ENCODE data around the gene CLCNKA. TPM values are rescaled to one million over a fixed set of nuclear protein-coding genes. Genes with fewer than 3 reads are reported as not detected.
A peak's percentile ranks its signal among the peaks of the same experiment; 100 is the strongest.
"Not testable (repeated sequence)": the region's sequence is repeated elsewhere in the genome, so short reads cannot be mapped to it uniquely, and the experiment has no call there.

CLCNKA gene
- total RNA-seq, 1 experiment from 2014 or later, result not detected

DNA sequence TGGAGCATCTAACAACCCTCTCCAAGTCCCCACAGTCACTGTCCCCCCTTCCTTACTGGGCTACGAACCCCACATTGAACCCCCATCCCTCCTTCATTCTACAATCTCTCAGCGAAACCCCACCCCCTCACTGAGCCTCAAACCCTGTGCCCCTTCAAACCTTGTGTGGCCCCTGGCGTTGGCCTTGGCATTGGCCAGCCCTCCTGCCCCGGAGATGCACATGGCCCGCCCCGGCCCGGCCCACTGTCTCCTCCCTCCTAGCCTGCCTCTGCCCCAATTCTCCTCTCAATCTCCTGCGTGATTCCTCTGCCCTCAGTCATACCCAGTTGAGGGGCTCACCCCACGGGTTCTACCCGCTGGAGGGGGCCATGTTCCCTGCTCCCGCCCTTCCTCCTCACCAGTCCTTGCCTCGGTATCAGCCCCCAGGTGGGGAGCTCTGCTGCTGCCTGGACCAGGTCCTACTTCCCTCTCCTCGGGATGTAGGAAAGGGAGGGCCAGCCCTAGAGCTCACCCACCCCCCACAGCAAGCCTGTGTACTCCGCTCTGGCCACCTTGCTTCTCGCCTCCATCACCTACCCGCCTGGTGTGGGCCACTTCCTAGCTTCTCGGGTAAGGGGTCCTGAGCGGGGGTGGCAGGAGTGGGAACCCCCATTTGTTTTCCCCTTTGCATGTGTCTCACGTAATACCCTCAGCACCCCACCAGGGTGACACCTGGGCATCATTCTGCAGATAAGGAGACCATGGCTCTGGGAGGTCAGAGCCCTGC is 6.6 kb downstream of the CLCNKA start:
- no peak for DNase-seq (ENCODE audit: low read depth, low spot score)
- in situ Hi-C loops (cut with HindIII; ENCODE audit: low pct_unique_long_range_greater_than_20kb, low sequenced_read_pairs), result no loop called here

DNA sequence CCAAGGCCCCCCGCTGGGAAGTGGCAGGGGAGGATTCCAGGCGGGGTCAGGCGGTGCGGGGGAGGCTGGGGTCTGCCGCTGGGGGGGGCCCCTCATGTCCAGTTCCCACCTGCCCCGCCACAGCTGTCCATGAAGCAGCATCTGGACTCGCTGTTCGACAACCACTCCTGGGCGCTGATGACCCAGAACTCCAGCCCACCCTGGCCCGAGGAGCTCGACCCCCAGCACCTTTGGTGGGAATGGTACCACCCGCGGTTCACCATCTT is 7.1 kb downstream of the CLCNKA start:
- in situ Hi-C loops (cut with HindIII; ENCODE audit: low pct_unique_long_range_greater_than_20kb, low sequenced_read_pairs); DNase-seq (ENCODE audit: low read depth, low spot score): not testable (repeated sequence)

DNA sequence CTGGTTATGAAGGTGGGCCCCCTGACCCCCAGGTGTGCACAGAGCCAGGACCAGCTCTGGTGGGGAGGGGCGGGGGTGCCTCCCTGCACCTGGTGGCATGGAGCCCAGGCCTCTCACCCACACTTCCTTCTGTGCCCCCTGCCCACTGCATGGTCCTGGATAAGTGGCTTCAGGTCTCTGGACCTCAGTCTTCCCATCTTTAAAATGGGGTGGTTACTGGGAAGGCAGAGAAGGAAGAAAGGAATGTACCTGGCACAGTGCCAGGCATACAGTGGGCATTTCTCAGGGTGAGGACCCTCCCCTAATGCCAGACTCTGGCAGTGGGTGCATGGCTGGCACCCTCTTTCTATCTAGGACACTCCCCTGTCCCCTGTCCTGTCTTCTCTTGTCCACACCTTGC is 7.5 kb downstream of the CLCNKA start:
- DNase-seq (ENCODE audit: low read depth, low spot score), result no peak
- in situ Hi-C loops (cut with HindIII; ENCODE audit: low pct_unique_long_range_greater_than_20kb, low sequenced_read_pairs), result no loop called here

DNA sequence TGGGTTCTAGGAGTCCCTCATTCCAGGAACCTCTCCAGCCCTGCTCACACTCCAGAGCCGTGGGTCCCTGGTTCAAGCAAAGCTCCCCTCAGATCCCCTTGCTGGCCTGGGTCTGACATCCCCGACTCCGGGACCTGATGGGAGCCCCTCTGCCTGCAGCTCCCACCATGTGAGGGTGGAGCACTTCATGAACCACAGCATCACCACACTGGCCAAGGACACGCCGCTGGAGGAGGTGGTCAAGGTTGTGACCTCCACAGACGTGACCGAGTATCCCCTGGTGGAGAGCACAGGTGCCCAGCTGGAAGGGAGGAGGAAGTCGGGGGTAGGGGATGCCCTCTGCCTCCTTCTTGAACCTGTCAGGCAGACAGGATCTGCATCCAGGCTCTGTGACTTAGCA is 9.7 kb downstream of the CLCNKA start:
- in situ Hi-C loops (cut with HindIII; ENCODE audit: low pct_unique_long_range_greater_than_20kb, low sequenced_read_pairs), result no loop called here
- no peak for DNase-seq (ENCODE audit: low read depth, low spot score)

DNA sequence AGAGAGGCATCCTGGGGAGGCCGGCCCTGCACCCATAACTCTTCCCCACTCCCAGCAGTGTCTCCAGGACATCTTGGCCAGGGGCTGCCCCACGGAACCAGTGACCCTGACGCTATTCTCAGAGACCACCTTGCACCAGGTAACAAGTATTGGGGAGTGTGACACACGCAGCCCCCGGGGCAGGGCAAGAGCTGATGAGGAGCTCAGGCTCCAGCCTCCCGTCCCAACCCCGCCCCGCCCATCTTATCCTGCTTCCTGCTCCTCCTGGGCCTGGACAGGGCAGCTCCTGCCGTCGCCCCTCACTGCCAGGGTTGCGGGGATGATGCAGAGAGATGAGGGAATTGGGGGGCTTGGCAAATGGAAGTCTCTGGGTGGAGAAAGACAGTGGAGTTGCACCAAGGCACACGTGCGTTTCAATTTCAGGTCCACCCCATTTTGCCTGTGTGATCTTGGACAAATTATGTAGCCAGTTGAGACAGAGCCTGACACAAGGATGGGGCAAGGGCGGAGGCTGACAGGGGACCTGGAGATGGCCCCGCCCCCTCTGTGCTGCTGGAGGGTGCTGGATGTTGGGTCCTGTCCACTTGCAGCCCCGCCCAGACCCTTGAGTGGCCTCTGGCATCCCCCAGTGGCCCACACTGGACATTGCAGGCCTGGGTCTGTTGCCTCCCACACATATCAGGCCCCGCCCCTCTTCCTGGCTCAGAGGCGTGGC is 10.7 kb downstream of the CLCNKA start:
- in situ Hi-C loops (cut with HindIII; ENCODE audit: low pct_unique_long_range_greater_than_20kb, low sequenced_read_pairs), result no loop called here
- DNase-seq (ENCODE audit: low read depth, low spot score), result peak; percentile 91

DNA sequence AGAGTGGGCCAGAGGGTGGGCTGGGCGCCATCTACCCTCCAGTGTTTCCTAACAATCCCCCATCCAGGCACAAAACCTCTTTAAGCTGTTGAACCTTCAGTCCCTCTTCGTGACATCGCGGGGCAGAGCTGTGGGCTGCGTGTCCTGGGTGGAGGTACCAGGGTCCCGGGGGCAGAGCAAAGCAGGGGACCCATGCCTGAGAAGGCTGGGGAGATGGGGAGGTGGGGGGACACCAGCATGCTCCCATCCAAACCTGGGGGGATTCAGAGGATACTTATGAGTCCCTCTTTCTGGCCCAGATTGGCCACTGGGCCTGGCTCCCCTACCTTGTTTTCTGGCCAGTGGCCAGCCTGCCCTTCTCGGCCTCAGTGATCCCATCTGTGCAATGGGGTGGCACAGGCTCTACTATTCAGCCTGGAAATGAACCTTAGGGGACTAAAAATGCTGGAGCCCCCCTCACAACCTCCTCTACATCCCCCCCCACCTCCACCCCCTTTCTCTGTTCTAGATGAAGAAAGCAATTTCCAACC is 11.3 kb downstream of the CLCNKA start:
- in situ Hi-C loops (cut with HindIII; ENCODE audit: low pct_unique_long_range_greater_than_20kb, low sequenced_read_pairs); DNase-seq (ENCODE audit: low read depth, low spot score): not testable (repeated sequence)

DNA sequence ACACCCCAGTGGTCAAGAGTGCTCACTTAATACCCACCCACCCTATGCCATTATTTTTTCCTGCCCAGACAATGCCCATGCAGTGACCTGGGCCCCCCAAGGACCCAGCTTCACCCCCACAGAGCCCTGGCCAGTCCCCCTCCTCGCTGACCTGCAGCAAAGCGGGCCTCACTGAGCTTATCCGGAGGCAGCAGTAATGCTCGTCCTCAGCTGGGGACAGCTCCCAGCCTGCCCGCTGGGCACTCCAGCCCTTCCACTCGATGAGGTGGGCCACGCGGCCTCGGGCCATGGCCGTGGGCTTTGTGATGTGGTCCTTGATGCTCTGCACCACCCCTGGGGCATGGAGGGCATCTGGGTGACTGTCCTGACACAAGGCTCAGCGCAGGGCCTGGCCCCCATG is 14.6 kb downstream of the CLCNKA start:
- in situ Hi-C loops (cut with HindIII; ENCODE audit: low pct_unique_long_range_greater_than_20kb, low sequenced_read_pairs), result not testable (repeated sequence)

DNA sequence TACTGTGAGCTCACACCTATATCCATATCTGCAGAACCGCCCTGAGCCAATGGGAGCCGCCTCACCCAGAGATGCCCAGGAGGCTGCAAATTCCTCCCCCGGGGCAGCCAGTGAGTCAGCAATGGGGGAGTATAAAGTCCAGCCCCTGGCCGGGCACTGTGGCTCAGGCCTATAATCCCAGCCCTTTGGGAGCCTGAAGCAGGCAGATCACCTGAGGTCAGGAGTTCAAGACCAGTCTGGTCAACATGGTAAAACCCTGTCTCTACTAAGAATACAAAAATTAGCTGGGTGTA is 16.7 kb downstream of the CLCNKA start:
- no peak for DNase-seq (ENCODE audit: low read depth, low spot score)
- in situ Hi-C loops (cut with HindIII; ENCODE audit: low pct_unique_long_range_greater_than_20kb, low sequenced_read_pairs), result no loop called here

More for the DNA sequence above, 14.6 kb downstream of the CLCNKA start:
- DNase-seq (ENCODE audit: low read depth, low spot score), result not testable (repeated sequence)

DNA sequence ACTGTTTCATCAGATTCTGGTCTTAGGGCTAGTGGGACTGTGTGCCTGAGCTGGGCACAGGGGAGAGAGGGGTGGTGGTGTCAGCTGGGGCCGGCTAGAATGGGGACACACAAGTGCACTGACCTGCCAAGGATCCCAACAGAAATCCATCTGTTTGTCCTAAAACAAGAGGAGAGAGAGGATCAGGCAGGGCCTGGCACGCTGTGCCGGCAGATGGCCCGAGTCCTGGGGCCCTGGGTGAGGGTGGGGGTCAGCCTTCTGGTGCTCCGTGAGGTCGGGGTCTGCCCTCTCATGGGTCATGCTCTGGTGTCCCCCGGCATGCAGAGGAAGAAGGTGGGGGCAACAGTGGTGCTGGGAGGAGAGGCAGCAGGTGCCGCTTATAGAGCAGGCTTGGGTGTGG is 18.0 kb downstream of the CLCNKA start:
- in situ Hi-C loops (cut with HindIII; ENCODE audit: low pct_unique_long_range_greater_than_20kb, low sequenced_read_pairs); DNase-seq (ENCODE audit: low read depth, low spot score): not testable (repeated sequence)

DNA sequence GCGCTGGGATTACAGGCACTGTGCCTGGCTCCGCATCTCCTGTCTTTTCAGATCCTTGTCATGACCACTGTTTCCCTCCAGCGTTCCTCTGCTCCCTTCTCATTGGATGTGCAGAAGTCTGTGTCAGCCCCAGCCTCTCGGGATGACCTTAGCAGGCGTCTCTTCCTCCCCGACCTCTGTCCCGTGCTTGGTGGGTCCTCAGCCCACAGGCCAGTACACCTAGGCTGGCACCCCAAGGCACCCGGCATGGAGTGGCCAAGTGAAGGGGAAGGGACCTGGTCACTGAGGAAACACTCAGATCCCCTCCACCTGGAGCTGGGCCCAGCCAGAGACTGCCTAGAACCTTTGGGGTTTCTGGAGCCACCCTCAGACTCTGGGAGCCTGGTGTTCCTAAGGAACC is 19.4 kb downstream of the CLCNKA start:
- in situ Hi-C loops (cut with HindIII; ENCODE audit: low pct_unique_long_range_greater_than_20kb, low sequenced_read_pairs), result no loop called here
- DNase-seq (ENCODE audit: low read depth, low spot score), result no peak

DNA sequence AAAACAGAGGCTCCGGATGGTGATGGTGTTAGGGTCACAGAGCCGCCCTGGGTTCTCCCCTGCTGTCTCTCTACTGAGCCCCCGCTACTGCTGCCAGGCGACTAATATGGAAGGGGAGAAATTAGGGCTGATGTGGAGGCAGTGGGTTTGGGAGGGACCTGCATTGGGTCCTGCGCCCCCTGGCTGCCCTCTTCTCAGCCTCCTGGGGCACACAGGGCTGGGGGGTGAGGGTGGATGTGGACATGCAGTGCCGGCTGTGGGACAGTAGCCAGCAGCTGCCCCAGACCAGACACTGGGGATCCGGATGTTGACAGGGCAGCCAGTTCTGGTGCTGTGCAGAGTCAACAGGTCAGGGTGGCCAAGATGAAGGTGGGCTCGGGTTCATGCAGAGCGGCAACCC is 20.3 kb downstream of the CLCNKA start:
- DNase-seq (ENCODE audit: low read depth, low spot score), result no peak
- in situ Hi-C loops (cut with HindIII; ENCODE audit: low pct_unique_long_range_greater_than_20kb, low sequenced_read_pairs), result no loop called here

DNA sequence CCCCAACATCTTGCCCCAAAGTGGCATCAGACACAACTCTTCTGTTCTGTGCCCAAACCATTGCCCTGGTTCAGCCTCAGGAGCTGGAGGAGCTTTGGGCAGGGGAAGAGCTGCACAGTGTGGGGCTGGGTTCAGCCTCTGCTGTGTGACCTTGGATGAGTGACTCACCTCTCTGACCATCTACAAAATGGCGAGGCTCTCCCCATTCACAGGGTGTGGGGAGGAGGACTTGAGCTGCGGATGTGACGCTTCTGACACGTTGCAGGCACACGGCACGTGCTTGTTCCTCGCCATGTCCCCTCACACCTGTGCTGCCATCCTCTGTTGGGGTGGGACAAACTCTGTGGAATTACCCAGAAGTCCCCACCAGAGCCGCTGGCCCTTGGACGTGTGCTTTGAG is 20.8 kb downstream of the CLCNKA start:
- DNase-seq (ENCODE audit: low read depth, low spot score); in situ Hi-C loops (cut with HindIII; ENCODE audit: low pct_unique_long_range_greater_than_20kb, low sequenced_read_pairs): not testable (repeated sequence)

DNA sequence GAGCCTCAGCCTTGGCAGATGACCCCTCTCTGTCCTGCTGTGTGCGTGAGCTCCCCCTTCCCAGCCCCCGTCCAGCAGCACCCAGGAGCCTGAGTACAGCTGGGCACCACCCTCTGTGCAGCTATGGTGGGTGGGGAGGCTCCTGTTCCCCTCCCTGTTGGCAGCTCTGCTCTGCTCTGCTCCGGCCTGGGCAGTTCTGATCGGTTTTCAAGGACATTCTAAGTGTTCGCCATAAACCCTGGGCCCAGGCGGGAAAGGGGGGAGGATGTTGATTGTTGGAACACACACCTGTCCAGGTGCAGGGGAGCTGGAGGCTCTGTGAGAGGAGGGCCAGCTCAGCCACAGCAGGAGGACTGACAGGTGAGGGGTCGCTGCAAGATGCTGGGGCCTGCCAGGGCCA is 21.7 kb downstream of the CLCNKA start, which contains the start of gene CLCNKB:
CLCNKB (plus strand) TSS at position 262 of the 400 bp plus-strand sequence. CDS start 711 bp downstream, outside the sequence.
- DNase-seq (ENCODE audit: low read depth, low spot score), result no peak
- in situ Hi-C loops (cut with HindIII; ENCODE audit: low pct_unique_long_range_greater_than_20kb, low sequenced_read_pairs), result no loop called here

DNA sequence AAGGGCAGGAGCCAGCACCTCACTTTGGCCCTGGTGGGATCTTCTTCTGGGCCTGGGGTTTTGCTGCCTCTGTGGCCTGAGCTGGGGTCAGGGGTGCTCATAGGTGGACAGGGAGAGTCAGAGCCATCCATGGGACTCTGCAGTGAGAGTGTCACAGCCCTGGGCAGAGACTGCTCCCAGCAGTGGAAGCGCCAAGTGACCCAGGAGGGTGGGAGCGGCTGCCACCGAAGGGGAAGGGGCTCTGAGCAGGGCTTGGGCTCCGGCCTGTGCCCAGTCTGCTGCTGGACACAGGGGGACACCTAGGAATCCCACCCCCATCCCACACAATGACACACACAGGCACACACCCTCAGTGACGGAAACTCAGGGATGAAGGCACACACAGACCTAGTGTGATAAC is 22.1 kb downstream of the CLCNKA start:
- in situ Hi-C loops (cut with HindIII; ENCODE audit: low pct_unique_long_range_greater_than_20kb, low sequenced_read_pairs), result no loop called here
- DNase-seq (ENCODE audit: low read depth, low spot score), result no peak

DNA sequence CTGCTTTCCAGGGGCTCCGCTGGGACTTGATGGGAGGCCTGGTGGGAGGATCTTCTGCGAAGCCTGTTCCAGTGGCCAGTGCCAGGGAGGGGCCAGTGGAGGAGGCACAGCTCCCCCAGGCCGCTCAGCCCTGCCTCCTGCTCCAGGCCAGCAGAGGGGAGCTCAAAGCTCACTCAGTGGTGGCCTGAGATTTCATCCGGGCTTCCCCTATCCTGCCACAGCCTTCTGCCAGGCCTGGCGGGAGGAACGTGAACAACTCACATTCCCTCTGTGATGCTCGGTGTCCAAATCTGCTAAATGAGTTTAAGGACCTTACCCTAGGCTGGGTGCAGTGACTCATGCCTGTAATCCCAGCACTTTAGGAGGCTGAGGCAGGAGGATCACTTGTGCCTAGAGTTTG is 25.0 kb downstream of the CLCNKA start:
- no peak for DNase-seq (ENCODE audit: low read depth, low spot score)
- in situ Hi-C loops (cut with HindIII; ENCODE audit: low pct_unique_long_range_greater_than_20kb, low sequenced_read_pairs), result no loop called here

DNA sequence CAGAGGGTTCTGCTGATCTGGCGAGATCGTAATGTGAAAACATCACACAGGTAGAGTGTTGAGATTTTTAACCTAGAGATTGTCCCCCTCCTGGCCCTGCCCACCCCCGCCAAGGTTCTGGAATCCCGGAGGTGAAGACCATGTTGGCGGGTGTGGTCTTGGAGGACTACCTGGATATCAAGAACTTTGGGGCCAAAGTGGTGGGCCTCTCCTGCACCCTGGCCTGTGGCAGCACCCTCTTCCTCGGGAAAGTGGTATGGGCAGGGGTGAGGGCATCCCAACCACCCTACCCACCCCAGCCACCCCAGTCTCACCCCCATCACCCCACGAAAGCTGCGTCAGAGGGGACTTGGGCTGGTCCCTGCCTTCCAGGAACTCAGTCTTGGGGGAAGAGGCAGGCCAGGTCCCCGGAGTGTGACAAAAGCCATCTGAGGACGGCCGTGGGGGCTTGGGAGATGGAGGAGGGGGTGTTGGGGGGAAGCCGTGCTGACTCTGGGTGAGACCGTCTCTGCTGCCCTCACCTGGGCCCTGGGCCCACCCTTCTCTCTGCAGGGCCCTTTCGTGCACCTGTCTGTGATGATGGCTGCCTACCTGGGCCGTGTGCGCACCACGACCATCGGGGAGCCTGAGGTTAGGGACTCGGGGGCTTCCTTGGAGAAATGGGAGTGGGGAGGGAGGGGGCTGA is 26.1 kb downstream of the CLCNKA start:
- in situ Hi-C loops (cut with HindIII; ENCODE audit: low pct_unique_long_range_greater_than_20kb, low sequenced_read_pairs), result no loop called here
- DNase-seq (ENCODE audit: low read depth, low spot score), result no peak

DNA sequence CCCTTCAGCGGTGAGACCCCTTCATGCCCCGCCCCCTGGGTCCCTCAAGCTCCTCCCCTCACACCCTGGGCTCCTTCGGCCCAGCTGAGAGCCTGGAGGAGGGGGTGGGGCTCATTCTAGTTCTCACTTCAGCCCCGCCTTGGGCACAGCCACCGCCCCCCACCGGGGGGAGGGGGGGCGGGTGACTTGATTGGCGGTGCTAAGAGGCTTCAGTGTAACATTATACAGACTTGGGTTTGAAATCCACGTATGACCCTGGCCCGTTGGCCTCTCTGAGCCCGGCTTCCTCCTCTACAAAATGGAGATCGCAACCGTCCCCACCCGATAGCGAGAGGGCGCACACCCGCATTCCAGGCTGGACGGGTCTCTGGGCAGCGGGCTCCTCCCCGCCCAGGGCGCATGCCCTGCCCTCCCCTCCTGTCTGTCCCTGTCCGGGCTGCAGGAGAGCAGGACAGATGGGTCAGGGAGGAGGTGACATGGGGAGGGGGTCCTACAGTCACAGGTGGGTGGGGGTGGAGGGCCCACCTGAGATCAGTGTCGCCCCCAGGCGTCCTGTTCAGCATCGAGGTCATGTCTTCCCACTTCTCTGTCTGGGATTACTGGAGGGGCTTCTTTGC is 26.8 kb downstream of the CLCNKA start:
- in situ Hi-C loops (cut with HindIII; ENCODE audit: low pct_unique_long_range_greater_than_20kb, low sequenced_read_pairs), result no loop called here
- DNase-seq (ENCODE audit: low read depth, low spot score), result peak; percentile 55

DNA sequence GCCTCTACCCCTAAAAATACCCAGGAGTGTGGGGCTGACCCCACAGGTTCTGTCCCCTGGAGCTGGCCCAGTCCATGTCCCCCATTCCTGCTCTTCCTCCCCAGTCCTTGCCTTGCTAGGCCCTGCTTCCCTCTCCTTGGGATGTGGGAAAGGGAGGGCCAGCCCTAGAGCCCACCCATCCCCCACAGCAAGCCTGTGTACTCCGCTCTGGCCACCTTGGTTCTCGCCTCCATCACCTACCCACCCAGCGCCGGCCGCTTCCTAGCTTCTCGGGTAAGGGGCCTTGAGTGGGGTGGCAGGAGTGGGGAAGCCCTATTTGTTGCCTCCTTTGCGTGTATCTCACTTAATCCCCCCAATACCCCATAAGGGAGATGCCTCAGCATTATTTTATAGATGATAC is 28.5 kb downstream of the CLCNKA start:
- in situ Hi-C loops (cut with HindIII; ENCODE audit: low pct_unique_long_range_greater_than_20kb, low sequenced_read_pairs), result no loop called here
- no peak for DNase-seq (ENCODE audit: low read depth, low spot score)

Data from SK-MEL-5 (cell line).